ENCODE data around the gene PPCDC. TPM values are rescaled to one million over a fixed set of nuclear protein-coding genes. Genes with fewer than 3 reads are reported as not detected.
A peak's percentile ranks its signal among the peaks of the same experiment; 100 is the strongest.

Gene PPCDC
- 6.1 and 7.4 TPM in 2 replicates for total RNA-seq (2012; rRNA removed)

GRCh38 chr15:75023181-75023871, at the start of gene PPCDC:
TSS of gene PPCDC (plus strand) at chr15:75023590. CDS start at chr15:75028319, 4,729 bp downstream.
- no peaks in the 10 kb centered on the region for H3K27me3 ChIP-seq (ENCODE audit: control insufficient read depth, insufficient read depth, low read length)
- peak within 1 kb of the TSS; percentile 97 for H3K9ac ChIP-seq (ENCODE audit: low read depth, low read length)
- H3K4me1 ChIP-seq (ENCODE audit: control insufficient read depth, insufficient read depth, low read length) = peaks cover 3% of the 10 kb centered on the region
- H3K4me2 ChIP-seq (ENCODE audit: low read length) = peak within 1 kb of the TSS; percentile 81
- H3K4me3 ChIP-seq (ENCODE audit: low read length) = peak within 1 kb of the TSS; percentile 88
- peaks cover 5% of the 10 kb centered on the region for H3K36me3 ChIP-seq (ENCODE audit: insufficient read depth, low read length)
- no peaks in the 10 kb centered on the region for H3K9me3 ChIP-seq (replicated peaks; ENCODE audit: low read length)

- Histone ChIP-seq H3K9ac (ENCODE audit: low read depth, low read length) (no peak overlapping the region), H3K36me3 (ENCODE audit: insufficient read depth, low read length) (no peaks in the 10 kb centered on the region), H3K9me3 (replicated peaks; ENCODE audit: low read length) (no peaks in the 10 kb centered on the region), H3K4me2 (ENCODE audit: low read length) (no peak overlapping the region), H3K27me3 (ENCODE audit: control insufficient read depth, insufficient read depth, low read length) (peaks cover 18% of the 10 kb centered on the region), H3K4me3 (ENCODE audit: low read length) (no peak overlapping the region), H3K4me1 (ENCODE audit: control insufficient read depth, insufficient read depth, low read length) (peaks cover 11% of the 10 kb centered on the region)
Measured at GRCh38 chr15:74976159-74976558, 47.2 kb upstream of the PPCDC start.

GRCh38 chr15:74977599-74977998, 45.8 kb upstream of the PPCDC start:
- Histone ChIP-seq H3K4me2 (ENCODE audit: low read length) (no peak overlapping the region), H3K4me3 (ENCODE audit: low read length) (no peak overlapping the region), H3K27me3 (ENCODE audit: control insufficient read depth, insufficient read depth, low read length) (peaks cover 16% of the 10 kb centered on the region), H3K4me1 (ENCODE audit: control insufficient read depth, insufficient read depth, low read length) (peaks cover 11% of the 10 kb centered on the region), H3K9me3 (replicated peaks; ENCODE audit: low read length) (no peaks in the 10 kb centered on the region), H3K36me3 (ENCODE audit: insufficient read depth, low read length) (no peaks in the 10 kb centered on the region), H3K9ac (ENCODE audit: low read depth, low read length) (no peak overlapping the region)

- H3K27me3 ChIP-seq (ENCODE audit: control insufficient read depth, insufficient read depth, low read length) = peaks cover 11% of the 10 kb centered on the region
- H3K4me3 ChIP-seq (ENCODE audit: low read length) = no peak overlapping the region
- no peaks in the 10 kb centered on the region for H3K36me3 ChIP-seq (ENCODE audit: insufficient read depth, low read length)
- H3K9ac ChIP-seq (ENCODE audit: low read depth, low read length) = no peak overlapping the region
- H3K9me3 ChIP-seq (replicated peaks; ENCODE audit: low read length) = no peaks in the 10 kb centered on the region
- no peak overlapping the region for H3K4me2 ChIP-seq (ENCODE audit: low read length)
- H3K4me1 ChIP-seq (ENCODE audit: control insufficient read depth, insufficient read depth, low read length) = peaks cover 11% of the 10 kb centered on the region
Measured at GRCh38 chr15:74978077-74978476, 45.3 kb upstream of the PPCDC start.

GRCh38 chr15:74978503-74978902, 44.9 kb upstream of the PPCDC start:
- H3K4me2 ChIP-seq (ENCODE audit: low read length) = no peak overlapping the region
- H3K9me3 ChIP-seq (replicated peaks; ENCODE audit: low read length) = no peaks in the 10 kb centered on the region
- H3K4me3 ChIP-seq (ENCODE audit: low read length) = no peak overlapping the region
- no peaks in the 10 kb centered on the region for H3K36me3 ChIP-seq (ENCODE audit: insufficient read depth, low read length)
- H3K9ac ChIP-seq (ENCODE audit: low read depth, low read length) = no peak overlapping the region
- H3K4me1 ChIP-seq (ENCODE audit: control insufficient read depth, insufficient read depth, low read length) = peaks cover 11% of the 10 kb centered on the region
- peaks cover 9% of the 10 kb centered on the region for H3K27me3 ChIP-seq (ENCODE audit: control insufficient read depth, insufficient read depth, low read length)

- Histone ChIP-seq H3K27me3 (ENCODE audit: control insufficient read depth, insufficient read depth, low read length) (peaks cover 27% of the 10 kb centered on the region), H3K4me3 (ENCODE audit: low read length) (no peak overlapping the region)
Measured at GRCh38 chr15:74982183-74982582, 41.2 kb upstream of the PPCDC start.

GRCh38 chr15:74983725-74984231, 39.6 kb upstream of the PPCDC start:
- Histone ChIP-seq H3K4me2 (ENCODE audit: low read length) (no peak overlapping the region), H3K9me3 (replicated peaks; ENCODE audit: low read length) (no peaks in the 10 kb centered on the region), H3K4me3 (ENCODE audit: low read length) (no peak overlapping the region), H3K36me3 (ENCODE audit: insufficient read depth, low read length) (no peaks in the 10 kb centered on the region), H3K27me3 (ENCODE audit: control insufficient read depth, insufficient read depth, low read length) (peaks cover 27% of the 10 kb centered on the region), H3K9ac (ENCODE audit: low read depth, low read length) (no peak overlapping the region), H3K4me1 (ENCODE audit: control insufficient read depth, insufficient read depth, low read length) (peaks cover 2% of the 10 kb centered on the region)

More at GRCh38 chr15:74982183-74982582, 41.2 kb upstream of the PPCDC start:
- H3K36me3 ChIP-seq (ENCODE audit: insufficient read depth, low read length) = no peaks in the 10 kb centered on the region
- no peaks in the 10 kb centered on the region for H3K9me3 ChIP-seq (replicated peaks; ENCODE audit: low read length)
- H3K4me1 ChIP-seq (ENCODE audit: control insufficient read depth, insufficient read depth, low read length) = peaks cover 11% of the 10 kb centered on the region
- H3K9ac ChIP-seq (ENCODE audit: low read depth, low read length) = no peak overlapping the region
- H3K4me2 ChIP-seq (ENCODE audit: low read length) = no peak overlapping the region

- peaks cover 20% of the 10 kb centered on the region for H3K27me3 ChIP-seq (ENCODE audit: control insufficient read depth, insufficient read depth, low read length)
- H3K4me3 ChIP-seq (ENCODE audit: low read length) = no peak overlapping the region
- no peaks in the 10 kb centered on the region for H3K4me1 ChIP-seq (ENCODE audit: control insufficient read depth, insufficient read depth, low read length)
- no peaks in the 10 kb centered on the region for H3K9me3 ChIP-seq (replicated peaks; ENCODE audit: low read length)
- H3K9ac ChIP-seq (ENCODE audit: low read depth, low read length) = no peak overlapping the region
- no peak overlapping the region for H3K4me2 ChIP-seq (ENCODE audit: low read length)
- no peaks in the 10 kb centered on the region for H3K36me3 ChIP-seq (ENCODE audit: insufficient read depth, low read length)
Measured at GRCh38 chr15:74988007-74988800, 35.2 kb upstream of the PPCDC start.

GRCh38 chr15:74989527-74989926, 33.9 kb upstream of the PPCDC start:
- peaks cover 19% of the 10 kb centered on the region for H3K27me3 ChIP-seq (ENCODE audit: control insufficient read depth, insufficient read depth, low read length)
- H3K4me1 ChIP-seq (ENCODE audit: control insufficient read depth, insufficient read depth, low read length) = no peaks in the 10 kb centered on the region
- no peaks in the 10 kb centered on the region for H3K9me3 ChIP-seq (replicated peaks; ENCODE audit: low read length)
- no peaks in the 10 kb centered on the region for H3K36me3 ChIP-seq (ENCODE audit: insufficient read depth, low read length)
- no peak overlapping the region for H3K4me3 ChIP-seq (ENCODE audit: low read length)
- H3K9ac ChIP-seq (ENCODE audit: low read depth, low read length) = no peak overlapping the region
- no peak overlapping the region for H3K4me2 ChIP-seq (ENCODE audit: low read length)

GRCh38 chr15:74992619-74993018, 30.8 kb upstream of the PPCDC start:
- Histone ChIP-seq H3K36me3 (ENCODE audit: insufficient read depth, low read length) (no peaks in the 10 kb centered on the region), H3K9me3 (replicated peaks; ENCODE audit: low read length) (peaks cover 2% of the 10 kb centered on the region), H3K27me3 (ENCODE audit: control insufficient read depth, insufficient read depth, low read length) (peaks cover 21% of the 10 kb centered on the region), H3K4me3 (ENCODE audit: low read length) (no peak overlapping the region), H3K4me1 (ENCODE audit: control insufficient read depth, insufficient read depth, low read length) (peaks cover 4% of the 10 kb centered on the region), H3K9ac (ENCODE audit: low read depth, low read length) (no peak overlapping the region), H3K4me2 (ENCODE audit: low read length) (no peak overlapping the region)

GRCh38 chr15:74994236-74994635, 29.2 kb upstream of the PPCDC start:
- peaks cover 4% of the 10 kb centered on the region for H3K4me1 ChIP-seq (ENCODE audit: control insufficient read depth, insufficient read depth, low read length)
- no peaks in the 10 kb centered on the region for H3K36me3 ChIP-seq (ENCODE audit: insufficient read depth, low read length)
- no peak overlapping the region for H3K9ac ChIP-seq (ENCODE audit: low read depth, low read length)
- H3K9me3 ChIP-seq (replicated peaks; ENCODE audit: low read length) = peaks cover 3% of the 10 kb centered on the region
- H3K27me3 ChIP-seq (ENCODE audit: control insufficient read depth, insufficient read depth, low read length) = peaks cover 30% of the 10 kb centered on the region
- no peak overlapping the region for H3K4me3 ChIP-seq (ENCODE audit: low read length)
- H3K4me2 ChIP-seq (ENCODE audit: low read length) = no peak overlapping the region

Data from skeletal muscle satellite cell (primary cell).